SK-N-SH treated with all-trans-retinoic acid at 6 μM for 48 hours (cell line): ENCODE data around the gene PSMD3.

Experiments used
- ATAC-seq: fragments of 200-7000 bp; cut with Tn5 transposase; 3 replicates; pipeline ENCODE4 v1.9.1; 2020; ENCODE audit warnings: mild to moderate bottlenecking, moderate library complexity
- ARNTL ChIP-seq: fragments of 450-650 bp; formaldehyde crosslinking; IDR thresholded peaks from 2 replicates; pipeline ENCODE4 v1.5.0; 2020; ENCODE audit warnings: low read depth, mild to moderate bottlenecking, moderate library complexity, borderline replicate concordance
- CREB5 ChIP-seq: fragments of 250-450 bp; sonication (Bioruptor Pico); IDR thresholded peaks from 2 replicates; pipeline ENCODE4 v1.5.1; 2020; ENCODE audit warnings: low read depth, mild to moderate bottlenecking, moderate library complexity
- CSDC2 ChIP-seq: fragments of 250-450 bp; sonication (Bioruptor Pico); IDR thresholded peaks from 2 replicates; pipeline ENCODE4 v1.5.0; 2020; ENCODE audit warnings: mild to moderate bottlenecking, moderate library complexity
- CSRNP3 ChIP-seq: fragments of 250-450 bp; sonication (Bioruptor Pico); IDR thresholded peaks from 2 replicates; pipeline ENCODE4 v1.5.1; 2021; ENCODE audit warnings: mild to moderate bottlenecking, moderate library complexity
- ESRRG ChIP-seq: fragments of 250-450 bp; sonication (Bioruptor Pico); IDR thresholded peaks from 2 replicates; pipeline ENCODE4 v1.6.1; 2021; ENCODE audit warnings: mild to moderate bottlenecking
- GLIS3 ChIP-seq: fragments of 250-450 bp; sonication (Bioruptor Pico); IDR thresholded peaks from 2 replicates; pipeline ENCODE4 v1.5.0; 2020; ENCODE audit warnings: mild to moderate bottlenecking, moderate library complexity
- ISL1 ChIP-seq: fragments of 250-450 bp; sonication (Bioruptor Pico); IDR thresholded peaks from 2 replicates; pipeline ENCODE4 v2.1.2; 2022; ENCODE audit warnings: mild to moderate bottlenecking, moderate library complexity
- OSR1 ChIP-seq: fragments of 250-450 bp; sonication (Bioruptor Pico); IDR thresholded peaks from 2 replicates; pipeline ENCODE4 v1.8.0; 2022; ENCODE audit warnings: moderate library complexity, mild to moderate bottlenecking, inconsistent platforms
- PATZ1 ChIP-seq: fragments of 250-450 bp; sonication (Bioruptor Pico); IDR thresholded peaks from 2 replicates; pipeline ENCODE4 v1.8.0; 2020; ENCODE audit warnings: mild to moderate bottlenecking, moderate library complexity, borderline replicate concordance
- POU6F1 ChIP-seq: fragments of 250-450 bp; sonication (Bioruptor Pico); IDR thresholded peaks from 2 replicates; pipeline ENCODE4 v1.8.0; 2021; ENCODE audit warnings: low read depth, mild to moderate bottlenecking, moderate library complexity, borderline replicate concordance
- PPARA ChIP-seq: fragments of 250-450 bp; sonication (Bioruptor Pico); IDR thresholded peaks from 2 replicates; pipeline ENCODE4 v1.5.0; 2020; ENCODE audit warnings: mild to moderate bottlenecking, borderline replicate concordance
- RARB ChIP-seq: fragments of 250-450 bp; sonication (Bioruptor Pico); IDR thresholded peaks from 2 replicates; pipeline ENCODE4 v1.8.0; 2021; ENCODE audit warnings: mild to moderate bottlenecking, moderate library complexity
- TCF4 ChIP-seq: fragments of 250-450 bp; sonication (Bioruptor Pico); IDR thresholded peaks from 2 replicates; pipeline ENCODE4 v1.8.0; 2021; ENCODE audit warnings: mild to moderate bottlenecking, moderate library complexity, borderline replicate concordance
- TOX ChIP-seq: fragments of 250-450 bp; sonication (Bioruptor Pico); IDR thresholded peaks from 2 replicates; pipeline ENCODE4 v1.8.0; 2021; ENCODE audit warnings: mild to moderate bottlenecking, moderate library complexity, borderline replicate concordance
- TSHZ2 ChIP-seq: fragments of 250-450 bp; sonication (Bioruptor Pico); IDR thresholded peaks from 2 replicates; pipeline ENCODE4 v1.5.0; 2020; ENCODE audit warnings: mild to moderate bottlenecking, moderate library complexity
- ZC3H10 ChIP-seq: fragments of 250-450 bp; sonication (Bioruptor Pico); IDR thresholded peaks from 2 replicates; pipeline ENCODE4 v1.5.1; 2021; ENCODE audit warnings: mild to moderate bottlenecking, moderate library complexity
- ZFP3 ChIP-seq: fragments of 250-450 bp; sonication (Bioruptor Pico); IDR thresholded peaks from 2 replicates; pipeline ENCODE4 v1.5.0; 2020; ENCODE audit warnings: mild to moderate bottlenecking, moderate library complexity
- ZFP30 ChIP-seq: fragments of 450-650 bp; formaldehyde crosslinking; IDR thresholded peaks from 2 replicates; pipeline ENCODE4 v1.5.0; 2022; ENCODE audit warnings: mild to moderate bottlenecking, moderate library complexity
- ZNF565 ChIP-seq: fragments of 450-650 bp; formaldehyde crosslinking; conservative IDR thresholded peaks from 2 replicates; pipeline ENCODE4 v1.5.0; 2020; ENCODE audit warnings: low read depth, mild to moderate bottlenecking, moderate library complexity
- ZNF70 ChIP-seq: fragments of 450-650 bp; formaldehyde crosslinking; IDR thresholded peaks from 2 replicates; pipeline ENCODE4 v1.5.0; 2020; ENCODE audit warnings: mild to moderate bottlenecking, moderate library complexity
- ZNF8 ChIP-seq: fragments of 450-650 bp; formaldehyde crosslinking; IDR thresholded peaks from 2 replicates; pipeline ENCODE4 v1.5.0; 2020; ENCODE audit warnings: mild to moderate bottlenecking, moderate library complexity

PSMD3 gene

GRCh38 chr17:40033339-40033738 lies 52.7 kb downstream of the PSMD3 start:
- ATAC-seq, result no peak
- TF ChIP-seq GLIS3 (CRISPR knock-in tag) (no peak), ZFP30 (CRISPR knock-in tag) (no peak), ZNF565 (CRISPR knock-in tag) (no peak), POU6F1 (CRISPR knock-in tag) (no peak), PPARA (CRISPR knock-in tag) (no peak), TOX (no peak), ARNTL (no peak), TSHZ2 (no peak), PATZ1 (no peak), ZFP3 (CRISPR knock-in tag) (no peak)

- TF ChIP-seq ISL1 (CRISPR knock-in tag) (no peak), ZFP3 (CRISPR knock-in tag) (no peak), TSHZ2 (no peak), CSDC2 (no peak), ESRRG (no peak), CSRNP3 (CRISPR knock-in tag) (no peak), OSR1 (no peak), PPARA (CRISPR knock-in tag) (no peak), ZC3H10 (CRISPR knock-in tag) (no peak), TCF4 (CRISPR knock-in tag) (no peak), TOX (no peak), ZNF565 (CRISPR knock-in tag) (no peak), RARB (no peak), ZNF70 (CRISPR knock-in tag) (no peak), CREB5 (no peak), ZFP30 (CRISPR knock-in tag) (no peak), ZNF8 (CRISPR knock-in tag) (no peak), POU6F1 (CRISPR knock-in tag) (no peak)
- no peak for ATAC-seq
Observed at GRCh38 chr17:40034426-40035161, 54.0 kb downstream of the PSMD3 start.
